GM11168 (cell line): Measurements from ENCODE around the gene NOX3.
"Not testable (repeated sequence)": the region's sequence is repeated elsewhere in the genome, so short reads cannot be mapped to it uniquely, and the experiment has no call there.

Source experiments
- in situ Hi-C: fragments of 300-500 bp; cut with MboI; formaldehyde crosslinking; loops from one replicate; pipeline ENCODE4 v1.12.0; 2022; ENCODE audit warnings: low sequenced_read_pairs; ENCODE audit not compliant: unreplicated experiment

The NOX3 gene

GRCh38 chr6:155377061-155377460 lies 78.6 kb downstream of the NOX3 start:
- in situ Hi-C loops, result no loop called here

DNA sequence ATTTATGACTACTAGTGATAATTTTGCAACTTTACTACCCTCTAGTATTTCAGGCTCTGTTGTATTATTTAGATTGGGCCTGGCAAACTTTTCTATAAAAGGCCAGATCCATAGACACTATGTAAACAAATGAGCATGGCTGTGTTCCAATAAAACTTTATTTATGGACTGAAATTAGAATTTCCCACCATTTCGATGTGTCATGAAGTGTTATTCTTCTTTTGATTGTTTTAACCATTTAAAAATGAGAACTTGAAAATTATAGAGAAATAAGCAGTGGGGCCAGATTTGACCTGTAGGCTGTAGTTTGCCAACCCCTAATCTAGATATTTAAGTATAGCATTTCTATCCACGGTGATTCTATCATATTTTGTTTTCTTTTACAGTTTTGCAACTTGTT lies 79.8 kb downstream of the NOX3 start:
- in situ Hi-C loops, result no loop called here

GRCh38 chr6:155374681-155375080 lies 81.0 kb downstream of the NOX3 start:
- in situ Hi-C loops, result no loop called here

GRCh38 chr6:155373276-155373675 lies 82.4 kb downstream of the NOX3 start:
- in situ Hi-C loops, result no loop called here

DNA sequence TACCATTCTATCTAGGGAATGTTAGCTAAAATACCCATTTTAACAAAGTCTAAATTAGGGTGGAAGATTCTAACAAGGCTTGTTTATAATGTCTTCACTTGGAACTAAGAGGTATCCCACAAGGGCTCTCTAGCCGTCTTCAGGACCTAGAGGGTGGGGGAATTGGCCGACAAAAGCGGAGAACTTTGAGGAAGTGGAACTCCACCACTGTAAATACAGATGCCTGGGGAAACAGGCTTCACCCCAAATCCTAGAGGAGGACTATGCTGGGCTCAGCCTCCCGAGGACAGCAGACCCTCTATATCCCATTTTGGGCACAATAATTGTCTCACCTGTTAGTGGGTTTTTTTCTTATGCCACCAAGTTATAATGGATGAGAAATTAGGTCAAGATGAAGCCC lies 83.4 kb downstream of the NOX3 start:
- in situ Hi-C loops, result no loop called here

DNA sequence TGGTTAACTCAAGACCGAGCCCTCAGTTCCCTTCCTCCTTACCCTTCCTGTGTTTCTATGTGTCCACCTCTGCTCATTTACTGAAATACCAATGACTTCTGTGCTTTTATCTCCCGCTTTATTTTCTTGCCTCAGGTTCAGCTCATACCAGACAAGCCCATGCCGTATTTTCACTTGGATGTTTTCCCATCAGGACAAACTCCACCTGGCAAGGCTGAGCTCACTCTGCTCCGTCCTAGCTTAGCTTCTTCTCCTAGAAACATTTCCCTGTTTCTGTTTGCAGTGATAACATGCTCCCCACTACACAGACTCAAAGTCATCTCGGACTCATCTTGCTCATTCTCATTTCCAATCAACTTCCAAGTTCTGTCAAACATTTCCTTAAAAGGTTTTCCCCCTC lies 84.4 kb downstream of the NOX3 start:
- in situ Hi-C loops, result no loop called here

- in situ Hi-C loops, result no loop called here
Observed at GRCh38 chr6:155366325-155366724, 89.3 kb downstream of the NOX3 start.

DNA sequence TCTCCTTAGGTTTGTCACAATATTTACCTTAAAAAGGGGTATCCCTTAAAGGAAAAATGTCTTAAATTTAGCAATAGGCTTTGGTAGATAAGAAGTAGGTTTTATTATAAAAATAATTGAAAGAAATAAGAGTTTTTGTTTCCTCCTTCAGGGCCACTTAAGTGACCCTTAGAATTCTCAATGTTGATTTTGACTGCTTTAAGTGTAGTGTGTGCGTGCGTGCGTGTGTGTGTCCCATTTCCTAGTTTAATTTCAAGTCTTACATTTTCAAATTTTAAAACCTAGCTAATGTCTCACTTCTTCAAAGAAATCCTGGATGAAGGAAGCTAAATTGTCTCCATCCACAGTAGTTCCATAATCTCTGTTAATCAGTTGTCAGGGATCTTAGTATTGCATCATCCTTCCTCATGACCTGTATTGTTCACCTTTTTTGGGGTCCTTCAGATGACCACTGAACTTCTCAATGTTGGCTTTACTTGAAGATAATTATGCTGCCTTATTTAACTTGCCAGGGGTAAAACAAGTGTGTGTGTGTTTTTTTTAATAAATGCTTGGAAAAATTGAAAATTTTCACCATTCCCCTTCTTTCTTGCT lies 90.7 kb downstream of the NOX3 start:
- in situ Hi-C loops, result no loop called here

GRCh38 chr6:155364021-155364420 lies 91.6 kb downstream of the NOX3 start:
- in situ Hi-C loops, result not testable (repeated sequence)

DNA sequence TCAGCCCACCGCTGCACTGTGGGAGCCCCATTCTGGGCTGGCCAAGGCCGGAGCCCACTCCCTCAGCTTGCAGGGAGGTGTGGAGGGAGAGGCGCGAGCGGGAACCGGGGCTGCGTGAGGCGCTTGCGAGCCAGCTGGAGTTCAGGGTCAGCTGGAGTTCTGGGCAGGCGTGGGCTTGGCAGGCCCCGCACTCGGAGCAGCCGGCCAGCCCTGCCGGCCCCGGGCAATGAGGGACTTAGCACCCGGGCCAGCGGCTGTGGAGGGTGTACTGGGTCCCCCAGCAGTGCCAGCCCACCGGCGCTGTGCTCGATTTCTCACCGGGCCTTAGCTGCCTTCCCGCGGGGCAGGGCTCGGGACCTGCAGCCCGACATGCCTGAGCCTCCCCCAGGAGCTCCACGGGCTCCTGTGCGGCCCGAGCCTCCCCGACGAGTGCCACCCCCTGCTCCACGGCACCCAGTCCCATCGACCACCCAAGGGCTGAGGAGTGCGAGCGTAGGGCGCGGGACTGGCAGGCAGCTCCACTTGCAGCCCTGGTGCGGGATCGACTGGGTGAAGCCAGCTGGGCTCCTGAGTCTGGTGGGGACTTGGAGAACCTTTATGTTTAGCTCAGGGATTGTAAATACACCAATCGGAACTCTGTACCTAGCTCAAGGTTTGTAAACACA lies 92.5 kb downstream of the NOX3 start:
- in situ Hi-C loops, result not testable (repeated sequence)

DNA sequence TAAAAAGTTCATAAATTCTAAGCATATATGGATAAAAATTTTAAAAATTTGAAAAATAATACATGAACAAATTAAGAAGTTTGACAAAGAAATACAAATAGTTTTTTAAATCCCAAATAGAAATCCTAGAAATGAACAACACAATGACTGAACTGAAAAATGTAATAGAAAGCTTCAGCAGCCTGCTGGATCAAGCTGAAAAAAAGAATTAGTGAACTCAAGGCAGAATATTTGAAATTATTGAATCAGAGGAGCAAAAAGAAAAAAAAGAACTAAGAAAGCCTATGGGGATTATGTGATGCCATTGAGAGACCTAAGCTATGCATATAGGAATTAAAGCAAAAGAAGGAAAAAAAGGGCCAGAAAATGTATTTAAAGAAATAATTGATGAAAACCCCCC lies 101.5 kb downstream of the NOX3 start:
- in situ Hi-C loops, result no loop called here

GRCh38 chr6:155352811-155353210 lies 102.8 kb downstream of the NOX3 start:
- in situ Hi-C loops, result no loop called here

- in situ Hi-C loops, result no loop called here
Observed at GRCh38 chr6:155352130-155352420, 103.6 kb downstream of the NOX3 start.

- in situ Hi-C loops, result no loop called here
Observed at GRCh38 chr6:155351273-155352129, 104.1 kb downstream of the NOX3 start.

- in situ Hi-C loops, result loop anchor here (25.0 kb wide), 1 partner anchor 1037 kb away; no protein-coding TSS in a partner anchor
Observed at GRCh38 chr6:155349956-155350355, 105.7 kb downstream of the NOX3 start.

- in situ Hi-C loops, result loop anchor here (25.0 kb wide), 1 partner anchor 1038 kb away; no protein-coding TSS in a partner anchor
Observed at GRCh38 chr6:155349129-155349528, 106.5 kb downstream of the NOX3 start.

- in situ Hi-C loops, result loop anchor here (25.0 kb wide), 1 partner anchor 1040 kb away; no protein-coding TSS in a partner anchor
Observed at GRCh38 chr6:155347800-155348199, 107.8 kb downstream of the NOX3 start.

DNA sequence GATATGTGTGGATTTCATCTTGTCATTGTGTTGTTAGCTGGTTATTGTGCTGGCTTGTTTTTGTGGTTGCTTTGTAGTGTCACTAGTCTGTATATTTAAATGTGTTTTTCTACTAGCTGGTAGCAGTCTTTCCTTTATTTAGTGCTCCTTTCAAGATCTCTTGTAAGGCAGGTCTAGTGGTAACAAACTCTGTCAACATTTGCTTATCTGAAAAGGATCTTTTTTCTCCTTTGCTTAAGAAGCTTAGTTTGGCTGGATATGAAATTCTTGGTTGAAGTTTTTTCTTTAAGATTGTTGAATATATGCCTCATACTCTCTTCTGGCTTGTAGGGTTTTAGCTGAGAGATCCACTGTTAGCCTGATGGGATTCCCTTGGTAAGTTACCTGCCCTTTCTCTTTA lies 108.7 kb downstream of the NOX3 start:
- in situ Hi-C loops, result loop anchor here (25.0 kb wide), 1 partner anchor 1040 kb away; no protein-coding TSS in a partner anchor
